SHP77 (cell line): ENCODE measurements around the gene TECR.

Source experiments
- DNase-seq, 2 experiments: peaks; one replicate each; lab custom pipeline; 2025; lab: John Stamatoyannopoulos, UW

TECR gene

DNA sequence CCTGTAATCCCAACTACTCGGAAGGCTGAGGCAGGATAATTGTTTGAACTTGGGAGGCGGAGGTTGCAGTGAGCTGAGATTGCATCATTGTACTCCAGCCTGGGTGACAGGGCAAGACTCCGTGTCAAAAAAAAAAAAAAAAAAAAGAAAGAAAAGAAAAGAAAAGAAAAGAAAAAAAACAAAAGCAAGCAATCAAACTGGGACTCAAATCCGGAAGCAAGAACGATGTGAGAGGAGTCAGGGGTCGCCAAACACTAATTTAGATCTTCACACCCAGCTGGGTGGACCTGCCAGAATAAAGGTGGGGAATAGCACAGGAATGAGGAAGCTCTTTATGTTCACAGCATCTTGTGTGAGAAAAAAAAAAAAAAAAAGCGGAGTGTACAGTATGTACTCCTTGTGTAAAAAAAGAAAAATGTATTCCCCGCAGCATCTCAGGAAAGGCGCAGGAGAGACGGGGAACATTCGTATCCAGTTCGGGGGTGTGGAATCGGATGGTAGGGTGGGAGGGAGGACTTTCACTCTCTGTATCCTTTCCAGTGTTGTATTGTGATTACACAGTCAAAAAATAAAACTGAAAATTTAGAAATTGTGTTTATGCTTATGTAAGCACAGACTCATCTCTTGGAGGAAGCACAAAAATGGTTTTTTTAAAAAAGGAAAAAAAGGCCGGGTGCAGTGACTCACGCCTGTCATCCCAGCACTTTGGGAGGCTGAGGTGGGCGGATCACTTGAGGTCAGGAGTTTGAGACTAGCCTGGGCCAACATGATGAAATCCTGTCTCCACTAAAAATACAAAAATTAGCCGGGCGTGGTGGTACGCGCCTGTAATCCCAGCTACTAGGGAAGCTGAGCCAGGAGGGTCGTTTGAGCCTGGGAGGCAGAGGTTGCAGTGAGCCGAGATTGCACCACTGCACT lies 18.8 kb upstream of the TECR start:
- DNase-seq, result no peak

DNA sequence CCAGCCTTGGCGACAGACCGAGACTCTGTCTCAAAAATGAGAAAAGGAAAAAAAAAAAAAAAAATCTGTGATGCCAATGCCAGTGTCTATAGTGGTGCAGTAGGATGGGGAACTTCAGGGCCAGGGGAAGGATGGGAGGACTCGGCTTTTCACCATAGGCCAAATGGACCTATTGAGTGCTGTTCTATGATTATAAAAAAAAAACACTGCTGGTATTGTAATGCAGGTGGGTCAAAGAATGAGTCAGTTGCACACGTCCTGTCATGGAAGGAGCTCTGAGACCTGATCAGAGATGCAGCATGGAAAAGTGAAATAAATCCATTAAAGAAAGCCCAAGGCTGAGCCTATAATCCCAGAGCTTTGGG lies 18.2 kb upstream of the TECR start:
- DNase-seq, result no peak

DNA sequence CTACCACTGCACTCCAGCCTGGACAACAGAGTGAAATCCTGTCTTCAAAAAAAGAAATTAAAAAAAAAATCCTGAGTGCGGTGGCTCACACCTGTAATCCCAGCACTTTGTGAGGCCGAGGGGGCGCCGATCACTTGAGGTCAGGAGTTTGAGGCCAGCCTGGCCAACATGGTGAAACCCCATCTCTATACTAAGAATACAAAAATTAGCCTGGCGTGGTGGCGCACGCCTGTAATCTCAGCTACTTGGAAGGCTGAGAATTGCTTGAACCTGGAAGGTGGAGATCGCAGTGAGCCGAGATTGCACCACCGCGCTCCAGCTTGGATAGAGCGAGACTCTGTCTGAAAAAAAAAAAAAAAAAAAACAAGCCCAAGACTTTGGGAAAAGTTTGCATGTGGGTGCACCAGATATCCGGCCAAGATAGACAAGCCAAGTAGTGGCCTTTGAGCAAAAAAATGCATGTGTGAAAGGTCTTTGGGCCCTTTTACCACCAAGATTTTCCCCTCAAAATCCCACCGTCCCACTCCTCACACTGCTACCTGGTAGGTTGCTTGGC lies 16.9 kb upstream of the TECR start:
- DNase-seq, result no peak

DNA sequence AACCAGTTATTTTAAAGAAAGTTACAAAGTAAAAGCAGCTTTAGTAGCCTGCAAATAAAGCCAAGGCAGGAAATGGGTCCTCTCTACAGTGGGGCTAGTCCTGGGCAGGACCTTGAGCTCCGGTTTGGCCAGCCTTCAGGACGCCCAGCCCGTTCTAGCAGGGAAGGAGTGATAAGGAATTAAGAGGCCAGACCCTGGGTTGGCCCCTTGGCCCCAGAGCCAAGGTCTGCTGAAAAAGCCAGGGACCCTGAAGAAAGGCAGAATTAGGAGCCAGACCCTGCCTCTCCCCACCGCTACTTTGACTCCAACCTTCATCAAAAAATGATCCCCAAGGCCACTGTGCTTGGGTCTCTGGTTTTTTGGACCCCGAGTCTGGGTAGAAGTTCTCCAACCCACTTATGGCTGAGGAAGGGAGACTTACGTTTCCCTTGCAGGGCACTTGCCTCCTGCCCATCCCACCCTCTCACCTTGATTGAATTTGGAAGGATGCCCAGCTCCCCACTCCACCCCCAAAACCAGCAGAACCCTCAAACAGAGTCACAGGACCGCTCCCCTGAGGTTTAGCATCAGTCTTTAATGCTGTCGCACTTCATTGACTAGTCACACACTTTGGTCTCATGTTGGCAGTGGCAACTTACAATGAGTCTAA lies 15.1 kb upstream of the TECR start:
- no peak for DNase-seq

- DNase-seq, result no peak
Measured at GRCh38 chr19:14515501-14516047, 13.8 kb upstream of the TECR start.

GRCh38 chr19:14516048-14516534 lies 13.3 kb upstream of the TECR start:
- DNase-seq, result no peak

- DNase-seq, result no peak
Measured at GRCh38 chr19:14516746-14517438, 12.5 kb upstream of the TECR start.

DNA sequence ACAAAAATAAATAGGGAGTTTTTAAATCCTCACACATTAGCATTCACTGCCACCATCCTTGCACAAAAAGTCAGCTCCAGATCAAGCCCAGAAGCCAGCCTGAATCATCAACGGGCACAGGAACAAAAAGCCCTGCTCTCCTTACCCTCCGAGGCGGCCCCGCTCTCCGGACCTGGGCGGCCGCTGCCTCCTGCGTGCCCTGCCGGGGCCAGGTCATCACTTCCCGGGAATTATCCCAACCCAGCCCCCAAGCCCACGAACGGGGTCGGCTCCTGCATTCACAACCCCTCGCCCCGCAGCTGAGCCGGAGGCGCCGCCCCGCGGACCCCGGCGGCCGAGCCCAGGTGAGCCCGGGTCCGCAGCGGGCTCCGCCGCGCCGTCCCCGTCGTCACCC lies 12.0 kb upstream of the TECR start:
- no peak for DNase-seq

GRCh38 chr19:14517840-14518505 lies 11.4 kb upstream of the TECR start, which contains the start of gene DNAJB1:
Gene DNAJB1 (minus strand): TSS chr19:14518397. CDS start chr19:14518349, 48 bp downstream.
- peak in 1 of 2 experiments; percentile 50 for DNase-seq

DNA sequence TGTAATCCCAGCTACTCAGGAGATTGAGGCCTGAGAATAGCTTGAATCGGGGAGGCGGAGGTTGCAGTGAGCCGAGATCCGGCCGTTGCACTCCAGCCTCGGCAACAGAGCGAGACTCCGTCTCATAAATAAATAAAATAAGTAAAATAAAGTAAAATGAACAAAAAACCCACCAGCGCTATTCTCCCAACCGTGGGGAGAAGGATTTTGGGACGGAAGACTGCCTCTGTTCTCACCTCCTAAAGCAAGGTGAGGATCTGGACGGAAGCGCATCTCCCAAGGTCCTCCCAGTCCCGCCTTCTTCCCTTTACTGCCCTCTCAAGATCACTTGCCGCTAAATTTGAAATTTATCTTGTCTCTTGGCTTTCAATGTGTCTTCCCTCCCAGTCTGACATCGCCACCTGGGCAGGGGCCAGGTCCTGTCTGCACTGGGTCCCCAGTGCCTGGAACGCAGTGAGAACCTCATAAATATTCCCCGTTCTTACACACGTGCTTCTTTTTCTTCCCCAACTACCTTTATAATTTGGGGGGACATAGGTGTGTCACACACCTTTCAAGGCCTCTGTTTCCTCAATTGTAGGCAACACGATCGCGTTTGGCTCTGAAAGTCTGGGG lies 10.0 kb upstream of the TECR start:
- no peak for DNase-seq

DNA sequence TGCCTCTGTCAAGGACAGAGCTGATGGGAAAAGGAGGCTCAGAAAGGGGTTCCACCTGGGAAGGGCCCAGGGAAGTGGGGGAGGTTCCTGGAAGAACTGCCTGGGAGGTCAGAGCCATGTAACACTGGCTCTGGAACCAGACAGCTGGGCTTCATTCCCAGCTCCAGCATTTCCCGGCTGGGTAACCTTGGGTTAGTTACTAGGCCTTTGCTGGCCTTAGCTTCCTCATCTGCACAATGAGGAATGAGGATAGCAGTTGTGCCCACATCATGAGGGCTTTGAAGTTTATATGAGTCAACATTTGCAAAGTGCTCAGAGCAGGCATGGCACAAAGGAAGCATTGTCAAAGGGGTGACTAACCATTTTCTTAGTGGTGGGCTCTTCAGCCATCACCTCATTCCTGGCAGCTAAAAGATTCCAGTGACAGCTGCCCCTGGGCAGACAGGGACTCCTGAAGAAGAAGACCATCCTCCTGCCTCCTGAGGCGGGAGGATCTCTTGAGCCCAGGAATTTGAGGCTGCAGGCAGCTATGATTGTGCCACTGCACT lies 9.5 kb upstream of the TECR start:
- DNase-seq, result no peak

- no peak for DNase-seq
Measured at GRCh38 chr19:14520543-14520942, 8.9 kb upstream of the TECR start.

GRCh38 chr19:14525729-14526128 lies 3.7 kb upstream of the TECR start:
- no peak for DNase-seq

DNA sequence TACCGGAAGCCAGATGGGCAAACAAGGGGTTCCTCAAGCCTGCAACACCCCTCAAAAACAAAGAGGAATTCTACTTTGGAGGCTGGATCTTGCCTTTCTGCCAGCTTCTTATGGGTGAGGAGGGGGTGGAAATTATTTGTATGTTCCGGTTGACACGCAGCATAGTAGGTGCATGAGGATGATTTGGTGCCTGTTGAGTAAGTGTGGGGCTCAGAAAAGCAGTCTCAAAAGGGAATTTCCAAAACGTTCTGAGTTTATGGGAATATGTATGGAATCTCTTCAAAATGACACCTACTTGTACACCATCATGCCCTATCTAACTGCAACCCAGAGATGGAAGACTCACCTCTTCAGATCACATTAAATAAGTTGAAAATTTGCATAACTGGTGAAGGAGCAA lies 3.0 kb upstream of the TECR start:
- no peak for DNase-seq

DNA sequence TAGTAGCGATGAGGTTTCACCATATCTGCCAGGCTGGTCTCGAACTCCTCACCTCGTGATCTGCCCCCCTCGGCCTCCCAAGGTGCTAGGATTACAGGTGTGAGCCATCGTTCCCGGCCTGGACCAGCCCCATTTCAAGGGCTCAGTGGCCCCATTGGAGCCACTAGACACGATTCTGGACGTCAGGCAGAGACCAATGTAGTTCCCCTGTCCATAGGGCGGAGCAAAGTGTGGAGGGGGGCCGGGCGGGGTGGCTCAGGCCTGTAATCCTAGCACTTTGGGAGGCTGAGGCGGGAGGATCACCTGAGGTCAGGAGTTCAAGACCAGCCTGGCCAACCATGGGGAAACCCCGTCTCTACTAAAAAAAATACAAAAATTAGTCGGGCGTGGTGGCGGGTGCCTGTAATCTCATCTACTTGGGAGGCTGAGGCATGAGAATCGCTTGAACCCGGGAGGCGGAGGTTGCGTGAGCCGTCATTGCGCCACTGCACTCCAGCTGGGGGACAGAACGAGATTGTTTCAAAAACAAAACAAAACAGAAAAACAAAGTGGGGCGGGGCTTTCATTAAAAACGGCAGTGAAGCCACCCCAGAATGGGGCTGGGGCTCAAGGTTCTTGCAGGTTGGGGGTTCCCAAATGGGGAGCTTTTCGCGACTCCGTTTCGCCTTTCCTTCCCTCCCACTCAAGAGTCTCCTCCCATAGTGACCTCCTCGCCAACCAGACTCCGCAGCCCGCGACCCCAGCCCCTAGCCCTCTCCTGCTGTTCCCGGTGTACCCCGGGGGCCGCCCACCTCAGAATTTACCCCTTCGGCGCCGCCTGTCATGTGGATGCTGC lies 758 bp upstream of the TECR start:
- no peak for DNase-seq

- no peak for DNase-seq
Measured at GRCh38 chr19:14530005-14530348, 583 bp downstream of the TECR start.

GRCh38 chr19:14530506-14530905 lies 1.1 kb downstream of the TECR start:
- DNase-seq, result no peak

GRCh38 chr19:14533450-14533849 lies 4.1 kb downstream of the TECR start:
- no peak for DNase-seq

- no peak for DNase-seq
Measured at GRCh38 chr19:14536926-14537692, 7.7 kb downstream of the TECR start.
